Endodermal cell (in vitro differentiated cells): ENCODE measurements around the gene STIM1. TPM values are rescaled to one million over a fixed set of nuclear protein-coding genes. Genes with fewer than 3 reads are reported as not detected.

Experiments
- DNase-seq: peaks from one replicate; pipeline ENCODE4 v3.0.0-alpha.2; 2017
- H3K27ac ChIP-seq: 2 replicates; pipeline ENCODE4 v1.5.1; 2013; ENCODE audit warnings: mild to moderate bottlenecking, low read depth, low read length, moderate library complexity
- H3K27me3 ChIP-seq: 2 replicates; pipeline ENCODE4 v1.6.1; 2013; ENCODE audit warnings: mild to moderate bottlenecking, low read length, moderate library complexity; ENCODE audit not compliant: insufficient read depth, control insufficient read depth, poor library complexity, severe bottlenecking
- H3K36me3 ChIP-seq: 2 replicates; pipeline ENCODE4 v1.7.0; 2013; ENCODE audit warnings: mild to moderate bottlenecking, low read length, moderate library complexity; ENCODE audit not compliant: control insufficient read depth, insufficient read depth
- H3K4me1 ChIP-seq: one replicate; pipeline ENCODE4 v1.7.0; 2013; ENCODE audit warnings: low read length; ENCODE audit not compliant: control insufficient read depth, insufficient read depth
- H3K4me3 ChIP-seq: 2 replicates; pipeline ENCODE4 v1.5.1; 2013; ENCODE audit warnings: mild to moderate bottlenecking, low read length, moderate library complexity
- H3K9ac ChIP-seq: 2 replicates; pipeline ENCODE4 v1.6.1; 2013; ENCODE audit warnings: mild to moderate bottlenecking, low read length, moderate library complexity; ENCODE audit not compliant: poor library complexity, severe bottlenecking; ENCODE audit errors: extremely low read depth
- H3K9me3 ChIP-seq: 2 replicates; pipeline ENCODE4 v1.6.1; 2013; ENCODE audit warnings: mild to moderate bottlenecking, low read length, moderate library complexity; ENCODE audit not compliant: control insufficient read depth
- H3K27ac Mint-ChIP-seq: 2 replicates; pipeline ENCODE4 v1.8.0; 2020; ENCODE audit warnings: mixed read lengths
- H3K27me3 Mint-ChIP-seq: 2 replicates; pipeline ENCODE4 v1.8.0; 2021; ENCODE audit warnings: mild to moderate bottlenecking, mixed read lengths; ENCODE audit not compliant: insufficient read depth
- H3K36me3 Mint-ChIP-seq: 2 replicates; pipeline ENCODE4 v1.8.0; 2020; ENCODE audit warnings: low read depth, mixed read lengths
- H3K4me1 Mint-ChIP-seq: 2 replicates; pipeline ENCODE4 v1.8.0; 2020; ENCODE audit warnings: mixed read lengths
- H3K4me3 Mint-ChIP-seq: 2 replicates; pipeline ENCODE4 v1.8.0; 2020; ENCODE audit warnings: mild to moderate bottlenecking, moderate library complexity, mixed read lengths
- H3K9me3 Mint-ChIP-seq: 2 replicates; pipeline ENCODE4 v1.8.0; 2020; ENCODE audit warnings: mild to moderate bottlenecking, mixed read lengths
- WGBS, 2 experiments: methylation state at CpG; one replicate each; pipeline versions ENCODE4 v1.1.5 to v1.1.7; 2013; ENCODE audit warnings: missing lambda C conversion rate in 2 of 2, mixed read lengths in 1 of 2; ENCODE audit not compliant: insufficient coverage in 1 of 2, insufficient read length in 1 of 2; 5-methylcytosine and 5-hydroxymethylcytosine counted together
- total RNA-seq, 2 donors: library from RNA; stranded (reverse); fragmentation: NEBNext Ultra II Directional in 1 of 2; extraction: Animal tissue kit (Norgen Biotek cat#: 25700) in 1 of 2; gene quantifications; 2 replicates in 1 of 2; 3 replicates in 1 of 2; pipeline ENCODE4 v1.2.1, GENCODE V29; 2021
- TF ChIP-seq, protein P1 (sequence below): fragments of 200-600 bp; sonication (generic); conservative IDR thresholded peaks from 2 replicates; pipeline ENCODE4 v1.5.0; 2021; ENCODE audit warnings: antibody characterized with exemption, mild to moderate bottlenecking

Gene STIM1
- total RNA-seq, 2 donors from 2014 or later: 20.9 to 27.9 TPM

DNA sequence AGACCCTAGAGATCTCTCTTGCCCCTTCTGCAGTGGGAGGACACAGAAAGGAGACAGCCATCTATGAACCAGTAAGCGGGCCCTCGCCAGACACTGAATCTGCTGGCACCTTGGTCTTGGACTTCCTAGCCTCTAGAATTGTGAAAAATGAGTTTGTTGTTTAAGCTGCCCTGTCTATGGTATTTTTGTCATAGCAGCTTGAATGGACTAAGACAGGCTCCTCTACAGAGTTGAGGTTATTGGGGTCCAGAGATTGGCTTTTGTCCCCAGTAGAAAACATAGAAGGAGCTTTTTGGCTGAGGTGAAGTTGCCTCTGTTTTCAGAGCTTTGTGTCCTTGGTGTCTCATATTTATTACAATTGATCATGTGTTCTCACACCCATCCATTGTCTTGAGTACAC lies 77.2 kb downstream of the STIM1 start:
- TF ChIP-seq, protein P1, sequence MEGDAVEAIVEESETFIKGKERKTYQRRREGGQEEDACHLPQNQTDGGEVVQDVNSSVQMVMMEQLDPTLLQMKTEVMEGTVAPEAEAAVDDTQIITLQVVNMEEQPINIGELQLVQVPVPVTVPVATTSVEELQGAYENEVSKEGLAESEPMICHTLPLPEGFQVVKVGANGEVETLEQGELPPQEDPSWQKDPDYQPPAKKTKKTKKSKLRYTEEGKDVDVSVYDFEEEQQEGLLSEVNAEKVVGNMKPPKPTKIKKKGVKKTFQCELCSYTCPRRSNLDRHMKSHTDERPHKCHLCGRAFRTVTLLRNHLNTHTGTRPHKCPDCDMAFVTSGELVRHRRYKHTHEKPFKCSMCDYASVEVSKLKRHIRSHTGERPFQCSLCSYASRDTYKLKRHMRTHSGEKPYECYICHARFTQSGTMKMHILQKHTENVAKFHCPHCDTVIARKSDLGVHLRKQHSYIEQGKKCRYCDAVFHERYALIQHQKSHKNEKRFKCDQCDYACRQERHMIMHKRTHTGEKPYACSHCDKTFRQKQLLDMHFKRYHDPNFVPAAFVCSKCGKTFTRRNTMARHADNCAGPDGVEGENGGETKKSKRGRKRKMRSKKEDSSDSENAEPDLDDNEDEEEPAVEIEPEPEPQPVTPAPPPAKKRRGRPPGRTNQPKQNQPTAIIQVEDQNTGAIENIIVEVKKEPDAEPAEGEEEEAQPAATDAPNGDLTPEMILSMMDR: no peak
- Mint-ChIP-seq H3K9me3 (no peaks in the 10 kb centered on the region), H3K27ac (no peak overlapping the region), H3K4me3 (no peak overlapping the region), H3K4me1 (no peaks in the 10 kb centered on the region), H3K36me3 (no peaks in the 10 kb centered on the region), H3K27me3 (no peaks in the 10 kb centered on the region)
- H3K27me3 ChIP-seq: no peaks in the 10 kb centered on the region
- no peaks in the 10 kb centered on the region for H3K36me3 ChIP-seq
- H3K9ac ChIP-seq: no peak overlapping the region
- no peaks in the 10 kb centered on the region for H3K9me3 ChIP-seq
- 100% methylated on average over 2 of the region's 2 CpGs; no CpG with 5 or more reads in 1 of the 2 experiments for WGBS, 2 experiments
- H3K4me1 ChIP-seq: no peaks in the 10 kb centered on the region
- no peak overlapping the region for H3K4me3 ChIP-seq
- no peak overlapping the region for H3K27ac ChIP-seq
- DNase-seq: no peak

DNA sequence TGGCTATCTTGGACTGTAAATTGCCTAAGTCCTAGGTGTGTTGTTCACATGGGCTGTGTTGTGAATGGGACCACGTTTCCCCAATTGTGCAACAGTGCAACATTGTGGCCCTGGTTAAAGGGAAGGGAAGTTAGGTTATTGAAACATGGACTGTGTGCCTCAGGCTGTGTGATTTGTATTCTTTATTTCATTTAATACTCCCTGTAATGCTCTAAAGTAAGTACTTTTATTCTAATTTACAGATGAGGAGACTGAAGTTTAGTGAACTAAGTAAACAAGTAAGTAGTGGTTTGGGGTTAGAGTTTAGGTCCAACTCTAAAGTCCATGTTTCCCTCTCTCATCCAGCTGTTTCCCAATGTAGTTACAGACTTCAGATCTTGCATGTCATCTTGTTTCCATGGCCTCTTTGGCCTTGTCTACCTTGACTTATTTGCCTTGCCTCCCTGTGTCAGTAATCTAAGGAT lies 77.7 kb downstream of the STIM1 start:
- Mint-ChIP-seq H3K27me3 (no peaks in the 10 kb centered on the region), H3K9me3 (no peaks in the 10 kb centered on the region), H3K4me1 (no peaks in the 10 kb centered on the region), H3K4me3 (no peak overlapping the region), H3K27ac (no peak overlapping the region), H3K36me3 (no peaks in the 10 kb centered on the region)
- no peaks in the 10 kb centered on the region for H3K9me3 ChIP-seq
- TF ChIP-seq, protein P1: no peak
- no peak overlapping the region for H3K4me3 ChIP-seq
- no peaks in the 10 kb centered on the region for H3K36me3 ChIP-seq
- H3K9ac ChIP-seq: no peak overlapping the region
- WGBS, 2 experiments: 86% methylated on average over 1 of the region's 1 CpG; no CpG with 5 or more reads in 1 of the 2 experiments
- no peaks in the 10 kb centered on the region for H3K4me1 ChIP-seq
- H3K27ac ChIP-seq: no peak overlapping the region
- no peaks in the 10 kb centered on the region for H3K27me3 ChIP-seq
- DNase-seq: no peak

DNA sequence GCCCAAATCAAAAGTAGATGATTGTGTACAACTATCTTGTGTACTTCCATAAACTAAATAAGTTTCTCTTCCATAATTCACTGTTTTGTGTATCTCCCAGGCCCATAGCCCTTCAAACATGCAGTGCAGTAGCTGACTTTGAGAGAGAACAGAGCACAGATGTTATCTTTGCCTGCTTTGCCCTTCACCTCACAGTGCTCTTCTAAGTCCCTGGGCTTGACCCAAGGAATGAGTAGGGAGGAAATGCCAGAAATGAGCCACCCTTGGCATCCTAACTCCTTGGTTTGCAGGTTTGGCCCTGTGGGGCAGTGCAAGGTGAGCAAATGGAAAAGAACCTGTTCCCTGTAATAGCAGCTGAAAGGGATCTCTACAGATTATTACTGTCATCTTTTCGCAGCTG lies 79.2 kb downstream of the STIM1 start:
- DNase-seq: no peak
- Histone ChIP-seq H3K4me3 (no peak overlapping the region), H3K4me1 (no peaks in the 10 kb centered on the region), H3K9ac (no peak overlapping the region), H3K9me3 (no peaks in the 10 kb centered on the region), H3K27ac (no peak overlapping the region), H3K27me3 (no peaks in the 10 kb centered on the region), H3K36me3 (no peaks in the 10 kb centered on the region)
- TF ChIP-seq, protein P1: no peak
- Mint-ChIP-seq H3K9me3 (no peaks in the 10 kb centered on the region), H3K27ac (no peak overlapping the region), H3K4me1 (no peaks in the 10 kb centered on the region), H3K4me3 (no peak overlapping the region), H3K36me3 (no peaks in the 10 kb centered on the region), H3K27me3 (no peaks in the 10 kb centered on the region)
- 91 to 100% methylated on average over 1 of the region's 1 CpG for WGBS, 2 experiments
